Liver (tissue), 9 donors: ENCODE data around the gene FRS3. TPM values are rescaled to one million over a fixed set of nuclear protein-coding genes. Genes with fewer than 3 reads are reported as not detected.

Experiments used
- DNase-seq: peaks from one replicate; pipeline ENCODE4 v3.0.0-alpha.2; 2017; ENCODE audit warnings: low spot score
- H3K27ac ChIP-seq, 2 donors: one replicate each; pipeline ENCODE4 v1.7.0; 2013; ENCODE audit warnings: inconsistent platforms in 2 of 2, low read length in 2 of 2, control low read depth in 1 of 2, low read depth in 1 of 2, mild to moderate bottlenecking in 1 of 2
- H3K27me3 ChIP-seq, 4 donors: one replicate each; pipeline versions ENCODE4 v1.6.1 to v1.7.0; 2013; ENCODE audit warnings: low read length in 3 of 4, inconsistent platforms in 1 of 4, mild to moderate bottlenecking in 1 of 4, moderate library complexity in 1 of 4; ENCODE audit not compliant: control insufficient read depth in 4 of 4, insufficient read depth in 4 of 4
- H3K36me3 ChIP-seq, 4 donors: one replicate each; pipeline versions ENCODE4 v1.6.1 to v1.7.0; 2013; ENCODE audit warnings: low read length in 3 of 4, mild to moderate bottlenecking in 3 of 4, low read depth in 1 of 4, moderate library complexity in 1 of 4; ENCODE audit not compliant: control insufficient read depth in 4 of 4, insufficient read depth in 3 of 4
- H3K4me1 ChIP-seq, 4 donors: one replicate each; pipeline versions ENCODE4 v1.6.1 to v1.7.0; 2013; ENCODE audit warnings: low read length in 3 of 4, mild to moderate bottlenecking in 3 of 4, moderate library complexity in 1 of 4; ENCODE audit not compliant: control insufficient read depth in 4 of 4, insufficient read depth in 4 of 4
- H3K4me3 ChIP-seq, 3 donors: one replicate each; pipeline versions ENCODE4 v1.6.1 to v1.7.0; 2013; ENCODE audit warnings: low read length in 3 of 3, control low read depth in 1 of 3, low read depth in 1 of 3, mild to moderate bottlenecking in 1 of 3
- H3K9ac ChIP-seq, 2 donors: one replicate each; pipeline ENCODE4 v1.7.0; 2013; ENCODE audit warnings: low read length in 2 of 2, mild to moderate bottlenecking in 2 of 2, moderate library complexity in 2 of 2, control low read depth in 1 of 2, low read depth in 1 of 2
- H3K9me3 ChIP-seq, 4 donors: one replicate each; pipeline versions ENCODE4 v1.6.1 to v1.7.0; 2013; ENCODE audit warnings: low read length in 3 of 4; ENCODE audit not compliant: control insufficient read depth in 4 of 4
- FOXA1 ChIP-seq: IDR thresholded peaks from 2 replicates; pipeline ENCODE4 v1.6.1; 2016; ENCODE audit warnings: antibody characterized with exemption
- JUND ChIP-seq, 2 donors: IDR thresholded peaks; 2 replicates each; pipeline ENCODE4 v1.6.1; 2016; ENCODE audit warnings: antibody characterized with exemption in 2 of 2
- NR2F2 ChIP-seq: IDR thresholded peaks from 2 replicates; pipeline ENCODE4 v1.6.1; 2016; ENCODE audit warnings: antibody characterized with exemption
- REST ChIP-seq: IDR thresholded peaks from 2 replicates; pipeline ENCODE4 v1.6.1; 2016; ENCODE audit warnings: antibody characterized with exemption, mild to moderate bottlenecking
- RXRA ChIP-seq, 2 donors: IDR thresholded peaks; 2 replicates each; pipeline ENCODE4 v1.6.1; 2017 to 2018; ENCODE audit warnings: antibody characterized with exemption in 2 of 2, mild to moderate bottlenecking in 1 of 2
- SP1 ChIP-seq: IDR thresholded peaks from 2 replicates; pipeline ENCODE4 v1.6.1; 2018; ENCODE audit warnings: antibody characterized with exemption, mild to moderate bottlenecking
- TAF1 ChIP-seq: conservative IDR thresholded peaks from 2 replicates; pipeline ENCODE4 v1.6.1; 2016; ENCODE audit warnings: antibody characterized with exemption, mild to moderate bottlenecking
- YY1 ChIP-seq: IDR thresholded peaks from 2 replicates; pipeline ENCODE4 v1.6.1; 2016; ENCODE audit warnings: antibody characterized with exemption, mild to moderate bottlenecking
- WGBS: extraction: QIAGEN DNeasy Blood & Tissue Kit; methylation state at CpG from one replicate; pipeline ENCODE4 v1.1.7; 2013; 5-methylcytosine and 5-hydroxymethylcytosine counted together
- polyA plus RNA-seq, 2 donors: library from polyadenylated mRNA; stranded (reverse) in 1 of 2; unstranded in 1 of 2; fragments of 200-250 nt in 1 of 2; fragments of >200 nt in 1 of 2; fragmentation: Nextera tagmentation in 1 of 2; extraction: Ambion mirVana in 1 of 2; gene quantifications; one replicate each; pipeline versions ENCODE4 v1.2.1 to v1.2.3, GENCODE V29; 2013 to 2015
- total RNA-seq, 2 donors: library from RNA; depleted of rRNA; stranded (reverse); fragments of >200 nt; gene quantifications; one replicate each; pipeline ENCODE4 v1.2.3, GENCODE V29; 2014
- donor health status: healthy.
- donor health status: healthy.
- donor health status: healthy.
- donor health status: healthy.
- donor health status: healthy.

FRS3 gene
- total and polyA plus RNA-seq, 4 donors: 0.42 to 1.6 (median 1.3) TPM

GRCh38 chr6:41750374-41750773 is 29.3 kb downstream of the FRS3 start (continued):
- no peak for TF ChIP-seq REST
- no peak for TF ChIP-seq NR2F2
- TF ChIP-seq FOXA1: no peak

- Histone ChIP-seq H3K4me1 (no peaks in the 10 kb centered on the region), H3K9ac (no peak overlapping the region), H3K27ac (no peak overlapping the region), H3K36me3 (no peaks in the 10 kb centered on the region), H3K9me3 (no peaks in the 10 kb centered on the region), H3K4me3 (no peak overlapping the region), H3K27me3 (no peaks in the 10 kb centered on the region)
- DNase-seq: no peak
- 64% methylated on average over 3 of the region's 3 CpGs for WGBS
- TF ChIP-seq JUND (IDR thresholded peaks at IDR 0.05) (no peak), RXRA (IDR thresholded peaks at IDR 0.05) (no peak), TAF1 (no peak), REST (no peak), SP1 (no peak)
These were observed 31.2 kb downstream of the FRS3 start for GRCh38 chr6:41748542-41748941.

- Histone ChIP-seq H3K4me1 (no peaks in the 10 kb centered on the region), H3K27me3 (no peaks in the 10 kb centered on the region), H3K27ac (no peak overlapping the region), H3K4me3 (no peak overlapping the region), H3K36me3 (no peaks in the 10 kb centered on the region), H3K9me3 (no peaks in the 10 kb centered on the region), H3K9ac (no peak overlapping the region)
- no peak for DNase-seq
- 96% methylated on average over 6 of the region's 6 CpGs for WGBS
- TF ChIP-seq SP1 (no peak), FOXA1 (no peak), TAF1 (no peak), REST (no peak), YY1 (no peak)
These were observed 31.6 kb downstream of the FRS3 start for GRCh38 chr6:41748102-41748477.
